Endothelial cell of umbilical vein (primary cell): ENCODE measurements around the gene CNFN. TPM values are rescaled to one million over a fixed set of nuclear protein-coding genes. Genes with fewer than 3 reads are reported as not detected.

Experiments used
- BruUV-seq: library from RNA; stranded (reverse); fragments of 400-500 nt; replicated peaks from 2 replicates; lab custom pipeline; 2021; lab: Mats Ljungman, UMichigan
- CTCF ChIA-PET: fragments of 300-600, 350-600 bp; sonication (Branson Sonifier 250); formaldehyde crosslinking; loops from one replicate; lab custom pipeline; 2021; ENCODE audit warnings: antibody characterized with exemption, inconsistent platforms; lab: Charles Lee
- POLR2A ChIA-PET: fragments of 300-600, 350-600 bp; sonication (Branson Sonifier 250); formaldehyde crosslinking; loops from one replicate; lab custom pipeline; 2021; ENCODE audit warnings: antibody characterized with exemption, inconsistent platforms; lab: Charles Lee
- DNase-seq: peaks from one replicate; pipeline ENCODE4 v3.0.0-alpha.2; 2011; ENCODE audit warnings: low read depth, low spot score
- FAIRE-seq: peaks from 2 replicates; lab custom pipeline; 2011; peaks lifted over from hg19 to GRCh38; lab: Jason Lieb, UNC
- H2AFZ ChIP-seq: 2 replicates; pipeline ENCODE4 v1.6.0; 2012; ENCODE audit warnings: low read depth, low read length, control low read depth, inconsistent platforms
- H3K27ac ChIP-seq: 2 replicates; pipeline ENCODE4 v1.5.1; 2011; ENCODE audit warnings: low read depth, mild to moderate bottlenecking, control low read depth, low read length, moderate library complexity; ENCODE audit not compliant: insufficient read depth
- H3K27me3 ChIP-seq, 2 experiments: 2 replicates each; pipeline versions ENCODE4 v1.6.0 to v1.6.1; 2011; ENCODE audit warnings: low read length in 2 of 2, mixed read lengths in 1 of 2; ENCODE audit not compliant: control insufficient read depth in 2 of 2, insufficient read depth in 2 of 2
- H3K36me3 ChIP-seq, 2 experiments: 2 replicates in 1 of 2; 3 replicates in 1 of 2; pipeline ENCODE4 v1.5.1; 2011; ENCODE audit warnings: low read length in 2 of 2, mild to moderate bottlenecking in 1 of 2, moderate library complexity in 1 of 2; ENCODE audit not compliant: control insufficient read depth in 2 of 2, insufficient read depth in 2 of 2; ENCODE audit errors: extremely low read depth in 1 of 2
- H3K4me1 ChIP-seq: 3 replicates; pipeline ENCODE4 v1.5.1; 2011; ENCODE audit warnings: mild to moderate bottlenecking, low read length; ENCODE audit not compliant: control insufficient read depth, insufficient read depth; ENCODE audit errors: extremely low read depth
- H3K4me2 ChIP-seq: 2 replicates; pipeline ENCODE4 v1.6.1; 2011; ENCODE audit warnings: low read length, control low read depth, mixed read lengths; ENCODE audit not compliant: insufficient read depth
- H3K4me3 ChIP-seq, 3 experiments: fragments of 200-600 bp in 1 of 3; sonication (generic), shearing (Covaris generic) in 1 of 3; replicated peaks in 1 of 3; 2 replicates each; pipeline ENCODE4 v1.5.1; 2011 to 2016; ENCODE audit warnings: control low read depth in 3 of 3, low read length in 3 of 3, mild to moderate bottlenecking in 2 of 3, inconsistent platforms in 1 of 3, low read depth in 1 of 3, moderate library complexity in 1 of 3; ENCODE audit not compliant: insufficient read depth in 1 of 3
- H3K79me2 ChIP-seq: 2 replicates; pipeline ENCODE4 v1.6.0; 2012; ENCODE audit warnings: low read length, inconsistent platforms; ENCODE audit not compliant: control insufficient read depth, insufficient read depth
- H3K9ac ChIP-seq: replicated peaks from 2 replicates; pipeline ENCODE3; 2011; ENCODE audit warnings: low read length, control low read depth; ENCODE audit not compliant: insufficient read depth; ENCODE audit errors: extremely low read depth
- H3K9me1 ChIP-seq: replicated peaks from 3 replicates; pipeline ENCODE4 v1.6.0; 2011; ENCODE audit warnings: mild to moderate bottlenecking, low read length; ENCODE audit not compliant: control insufficient read depth, insufficient read depth; ENCODE audit errors: extremely low read depth
- H3K9me3 ChIP-seq: replicated peaks from 2 replicates; pipeline ENCODE4 v1.5.1; 2012; ENCODE audit warnings: low read length, inconsistent platforms; ENCODE audit not compliant: control insufficient read depth, insufficient read depth
- H4K20me1 ChIP-seq: replicated peaks from 2 replicates; pipeline ENCODE3; 2011; ENCODE audit warnings: mild to moderate bottlenecking, low read length; ENCODE audit not compliant: control insufficient read depth, insufficient read depth; ENCODE audit errors: extremely low read depth
- EZH2 ChIP-seq: IDR thresholded peaks from 2 replicates; pipeline ENCODE4 v1.6.1; 2012; ENCODE audit warnings: borderline replicate concordance, low read depth, mild to moderate bottlenecking, moderate library complexity, low read length, inconsistent platforms; ENCODE audit not compliant: severe bottlenecking
- FOS ChIP-seq: IDR thresholded peaks from 2 replicates; pipeline ENCODE4 v1.6.1; 2011; ENCODE audit warnings: mild to moderate bottlenecking, low read length, moderate library complexity, borderline replicate concordance; ENCODE audit not compliant: insufficient read depth
- GATA2 ChIP-seq: IDR thresholded peaks from 2 replicates; pipeline ENCODE4 v1.7.0; 2011; ENCODE audit warnings: low read depth, mild to moderate bottlenecking, moderate library complexity, mixed read lengths, low read length; ENCODE audit not compliant: insufficient read length, insufficient read depth
- JUN ChIP-seq: IDR thresholded peaks from 2 replicates; pipeline ENCODE4 v1.6.1; 2011; ENCODE audit warnings: borderline replicate concordance, low read depth; ENCODE audit not compliant: insufficient read length, insufficient read depth
- MYC ChIP-seq: IDR thresholded peaks from one replicate; pipeline ENCODE4 v1.6.1; 2011; ENCODE audit warnings: mild to moderate bottlenecking, low read depth, low read length
- POLR2A ChIP-seq: IDR thresholded peaks from 2 replicates; pipeline ENCODE4 v1.6.1; 2012; ENCODE audit warnings: low read depth, mild to moderate bottlenecking, control low read depth, low read length
- POLR2AphosphoS5 ChIP-seq: IDR thresholded peaks from 2 replicates; pipeline ENCODE4 v1.6.1; 2012; ENCODE audit warnings: low read depth, mild to moderate bottlenecking, control low read depth, low read length, moderate library complexity; ENCODE audit not compliant: insufficient read depth
- dilution Hi-C: fragments of 300-500 bp; cut with MboI; formaldehyde crosslinking; loops from one replicate; pipeline ENCODE4 v1.15.0; 2019; ENCODE audit warnings: low sequenced_read_pairs; ENCODE audit not compliant: extremely low pct_ligation_motif_present
- intact Hi-C: fragments of 100-400 bp; cut with micrococcal nuclease; formaldehyde crosslinking; loops from one replicate; pipeline ENCODE4 v1.10.0; 2022
- polyA plus RNA-seq, 4 experiments: library from polyadenylated mRNA; depleted of rRNA in 3 of 4; stranded (reverse) in 3 of 4; unstranded in 1 of 4; fragments of >200 nt; gene quantifications; 2 replicates each; pipeline versions ENCODE4 v1.2.1 to v1.2.3, GENCODE V29; 2011 to 2012; ENCODE audit warnings: missing spikeins in 1 of 4
- total RNA-seq: library from RNA; stranded (reverse); gene quantifications from 2 replicates; pipeline ENCODE4 v1.2.3, GENCODE V29; 2021
- TF ChIP-seq, protein P1 (sequence below): IDR thresholded peaks from 2 replicates; pipeline ENCODE4 v1.6.1; 2011; ENCODE audit not compliant: insufficient read depth, insufficient read length
- TF ChIP-seq, protein P2 (sequence below), 2 donors: IDR thresholded peaks; 1 replicate in 1 of 2; 2 replicates in 1 of 2; pipeline ENCODE4 v1.5.1; 2011; ENCODE audit warnings: low read length in 2 of 2, mild to moderate bottlenecking in 2 of 2, moderate library complexity in 2 of 2, control low read depth in 1 of 2, inconsistent platforms in 1 of 2, low read depth in 1 of 2; ENCODE audit not compliant: insufficient read depth in 1 of 2; ENCODE audit errors: extremely low read depth in 1 of 2

CNFN gene
- total and polyA plus RNA-seq, 2 donors (not counting 3 experiments of a cell fraction or from before 2014, with no cell fraction given): 0.23 to 0.73 TPM

- no peaks in the 10 kb centered on the region for H3K79me2 ChIP-seq
- dilution Hi-C loops: no loop called here
- H3K4me1 ChIP-seq: no peaks in the 10 kb centered on the region
- no peak for FAIRE-seq
- H4K20me1 ChIP-seq: no peaks in the 10 kb centered on the region
- H3K36me3 ChIP-seq: no peaks in the 10 kb centered on the region
- TF ChIP-seq, protein P1, sequence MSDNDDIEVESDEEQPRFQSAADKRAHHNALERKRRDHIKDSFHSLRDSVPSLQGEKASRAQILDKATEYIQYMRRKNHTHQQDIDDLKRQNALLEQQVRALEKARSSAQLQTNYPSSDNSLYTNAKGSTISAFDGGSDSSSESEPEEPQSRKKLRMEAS: no peak
- no peak for TF ChIP-seq EZH2
- no peak for TF ChIP-seq FOS
- no peak for TF ChIP-seq POLR2AphosphoS5
- TF ChIP-seq MYC: no peak
- no peak for TF ChIP-seq JUN
- no peak for TF ChIP-seq POLR2A
- no peak for TF ChIP-seq GATA2
- TF ChIP-seq, protein P2, sequence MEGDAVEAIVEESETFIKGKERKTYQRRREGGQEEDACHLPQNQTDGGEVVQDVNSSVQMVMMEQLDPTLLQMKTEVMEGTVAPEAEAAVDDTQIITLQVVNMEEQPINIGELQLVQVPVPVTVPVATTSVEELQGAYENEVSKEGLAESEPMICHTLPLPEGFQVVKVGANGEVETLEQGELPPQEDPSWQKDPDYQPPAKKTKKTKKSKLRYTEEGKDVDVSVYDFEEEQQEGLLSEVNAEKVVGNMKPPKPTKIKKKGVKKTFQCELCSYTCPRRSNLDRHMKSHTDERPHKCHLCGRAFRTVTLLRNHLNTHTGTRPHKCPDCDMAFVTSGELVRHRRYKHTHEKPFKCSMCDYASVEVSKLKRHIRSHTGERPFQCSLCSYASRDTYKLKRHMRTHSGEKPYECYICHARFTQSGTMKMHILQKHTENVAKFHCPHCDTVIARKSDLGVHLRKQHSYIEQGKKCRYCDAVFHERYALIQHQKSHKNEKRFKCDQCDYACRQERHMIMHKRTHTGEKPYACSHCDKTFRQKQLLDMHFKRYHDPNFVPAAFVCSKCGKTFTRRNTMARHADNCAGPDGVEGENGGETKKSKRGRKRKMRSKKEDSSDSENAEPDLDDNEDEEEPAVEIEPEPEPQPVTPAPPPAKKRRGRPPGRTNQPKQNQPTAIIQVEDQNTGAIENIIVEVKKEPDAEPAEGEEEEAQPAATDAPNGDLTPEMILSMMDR (IDR thresholded peaks at IDR 0.05; ENCODE audit: extremely low read depth in 1 of 2, insufficient read depth in 1 of 2, low read depth in 1 of 2, low read length in 2 of 2): no peak
- no peaks in the 10 kb centered on the region for H3K27me3 ChIP-seq
- H3K4me3 ChIP-seq: no peak overlapping the region
- no peak overlapping the region for H3K9ac ChIP-seq
- no TSS peak for BruUV-seq
- no peaks in the 10 kb centered on the region for H3K9me3 ChIP-seq
- no peak for DNase-seq
- ChIA-PET CTCF (no interaction called here), POLR2A (interaction anchor here (0.6 kb wide), 1 partner anchor 1153 kb away, joined by 9 read pairs; no protein-coding TSS in a partner anchor)
- H3K27ac ChIP-seq: no peak overlapping the region
- H3K9me1 ChIP-seq: no peaks in the 10 kb centered on the region
- H3K4me2 ChIP-seq: no peak overlapping the region
- intact Hi-C loops: no loop called here
- H2AFZ ChIP-seq: no peak overlapping the region
These were observed 16.0 kb upstream of the CNFN start for GRCh38 chr19:42406111-42406510.
